HCT116 (cell line): ENCODE results near the gene FGD5.

Source experiments
- EZH2 ChIP-seq: fragments of 200-600 bp; sonication (generic); IDR thresholded peaks from 2 replicates; pipeline ENCODE4 v1.6.1; 2017; ENCODE audit warnings: antibody characterized with exemption, mixed run types
- JUND ChIP-seq: IDR thresholded peaks from 2 replicates; pipeline ENCODE4 v1.6.1; 2012
- POLR2A ChIP-seq: IDR thresholded peaks from 2 replicates; pipeline ENCODE4 v1.7.0; 2011; ENCODE audit warnings: borderline replicate concordance; ENCODE audit not compliant: insufficient read depth, insufficient read length; ENCODE audit errors: extremely low read depth
- RAD21 ChIP-seq: IDR thresholded peaks from 2 replicates; pipeline ENCODE4 v1.6.1; 2012; ENCODE audit warnings: low read depth, mild to moderate bottlenecking
- SIN3A ChIP-seq: IDR thresholded peaks from 2 replicates; pipeline ENCODE4 v1.6.1; 2012; ENCODE audit warnings: low read depth
- SP1 ChIP-seq: IDR thresholded peaks from 2 replicates; pipeline ENCODE4 v1.6.1; 2012; ENCODE audit warnings: low read depth
- SRF ChIP-seq: IDR thresholded peaks from 2 replicates; pipeline ENCODE4 v1.6.1; 2012; ENCODE audit warnings: low read depth
- YY1 ChIP-seq: IDR thresholded peaks from 2 replicates; pipeline ENCODE4 v1.6.1; 2011; ENCODE audit warnings: low read length, low read depth, moderate library complexity, mild to moderate bottlenecking; ENCODE audit not compliant: insufficient replicate concordance; ENCODE audit errors: extremely low read depth
- ZNF274 ChIP-seq: fragments of 200-500 bp; sonication (Bioruptor generic); IDR thresholded peaks from 2 replicates; pipeline ENCODE4 v1.6.1; 2014; ENCODE audit warnings: mild to moderate bottlenecking, low read depth, low read length, inconsistent platforms
- TF ChIP-seq, protein P1 (sequence below), 3 experiments: fragments of 200-600 bp in 1 of 3; sonication (generic) in 1 of 3; IDR thresholded peaks in 2 of 3; conservative IDR thresholded peaks in 1 of 3; 2 replicates each; pipeline ENCODE4 v1.5.1; 2012 to 2017; ENCODE audit warnings: low read depth in 2 of 3, low read length in 2 of 3, antibody characterized with exemption in 1 of 3, borderline replicate concordance in 1 of 3, control low read depth in 1 of 3, mild to moderate bottlenecking in 1 of 3, mixed read lengths in 1 of 3, mixed run types in 1 of 3, moderate library complexity in 1 of 3; ENCODE audit not compliant: insufficient read depth in 1 of 3
- TF ChIP-seq, protein P2 (sequence below): IDR thresholded peaks from 2 replicates; pipeline ENCODE4 v1.6.1; 2012; ENCODE audit warnings: low read depth

- TF ChIP-seq SIN3A (no peak), EZH2 (no peak), JUND (no peak), SRF (no peak), POLR2A (no peak), ZNF274 (no peak), SP1 (no peak), YY1 (no peak), RAD21 (no peak)
- TF ChIP-seq, protein P1, sequence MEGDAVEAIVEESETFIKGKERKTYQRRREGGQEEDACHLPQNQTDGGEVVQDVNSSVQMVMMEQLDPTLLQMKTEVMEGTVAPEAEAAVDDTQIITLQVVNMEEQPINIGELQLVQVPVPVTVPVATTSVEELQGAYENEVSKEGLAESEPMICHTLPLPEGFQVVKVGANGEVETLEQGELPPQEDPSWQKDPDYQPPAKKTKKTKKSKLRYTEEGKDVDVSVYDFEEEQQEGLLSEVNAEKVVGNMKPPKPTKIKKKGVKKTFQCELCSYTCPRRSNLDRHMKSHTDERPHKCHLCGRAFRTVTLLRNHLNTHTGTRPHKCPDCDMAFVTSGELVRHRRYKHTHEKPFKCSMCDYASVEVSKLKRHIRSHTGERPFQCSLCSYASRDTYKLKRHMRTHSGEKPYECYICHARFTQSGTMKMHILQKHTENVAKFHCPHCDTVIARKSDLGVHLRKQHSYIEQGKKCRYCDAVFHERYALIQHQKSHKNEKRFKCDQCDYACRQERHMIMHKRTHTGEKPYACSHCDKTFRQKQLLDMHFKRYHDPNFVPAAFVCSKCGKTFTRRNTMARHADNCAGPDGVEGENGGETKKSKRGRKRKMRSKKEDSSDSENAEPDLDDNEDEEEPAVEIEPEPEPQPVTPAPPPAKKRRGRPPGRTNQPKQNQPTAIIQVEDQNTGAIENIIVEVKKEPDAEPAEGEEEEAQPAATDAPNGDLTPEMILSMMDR (IDR thresholded peaks at IDR 0.05 in 2 of 3, conservative IDR thresholded peaks at IDR 0.05 in 1 of 3; ENCODE audit: borderline replicate concordance in 1 of 3, insufficient read depth in 1 of 3, low read depth in 2 of 3, low read length in 2 of 3), result no peak
- TF ChIP-seq, protein P2, sequence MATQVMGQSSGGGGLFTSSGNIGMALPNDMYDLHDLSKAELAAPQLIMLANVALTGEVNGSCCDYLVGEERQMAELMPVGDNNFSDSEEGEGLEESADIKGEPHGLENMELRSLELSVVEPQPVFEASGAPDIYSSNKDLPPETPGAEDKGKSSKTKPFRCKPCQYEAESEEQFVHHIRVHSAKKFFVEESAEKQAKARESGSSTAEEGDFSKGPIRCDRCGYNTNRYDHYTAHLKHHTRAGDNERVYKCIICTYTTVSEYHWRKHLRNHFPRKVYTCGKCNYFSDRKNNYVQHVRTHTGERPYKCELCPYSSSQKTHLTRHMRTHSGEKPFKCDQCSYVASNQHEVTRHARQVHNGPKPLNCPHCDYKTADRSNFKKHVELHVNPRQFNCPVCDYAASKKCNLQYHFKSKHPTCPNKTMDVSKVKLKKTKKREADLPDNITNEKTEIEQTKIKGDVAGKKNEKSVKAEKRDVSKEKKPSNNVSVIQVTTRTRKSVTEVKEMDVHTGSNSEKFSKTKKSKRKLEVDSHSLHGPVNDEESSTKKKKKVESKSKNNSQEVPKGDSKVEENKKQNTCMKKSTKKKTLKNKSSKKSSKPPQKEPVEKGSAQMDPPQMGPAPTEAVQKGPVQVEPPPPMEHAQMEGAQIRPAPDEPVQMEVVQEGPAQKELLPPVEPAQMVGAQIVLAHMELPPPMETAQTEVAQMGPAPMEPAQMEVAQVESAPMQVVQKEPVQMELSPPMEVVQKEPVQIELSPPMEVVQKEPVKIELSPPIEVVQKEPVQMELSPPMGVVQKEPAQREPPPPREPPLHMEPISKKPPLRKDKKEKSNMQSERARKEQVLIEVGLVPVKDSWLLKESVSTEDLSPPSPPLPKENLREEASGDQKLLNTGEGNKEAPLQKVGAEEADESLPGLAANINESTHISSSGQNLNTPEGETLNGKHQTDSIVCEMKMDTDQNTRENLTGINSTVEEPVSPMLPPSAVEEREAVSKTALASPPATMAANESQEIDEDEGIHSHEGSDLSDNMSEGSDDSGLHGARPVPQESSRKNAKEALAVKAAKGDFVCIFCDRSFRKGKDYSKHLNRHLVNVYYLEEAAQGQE, result no peak
Measured at GRCh38 chr3:14890476-14890875, 71.7 kb downstream of the FGD5 start.
